Occipital lobe (tissue), 2 donors: ENCODE measurements around the gene TBC1D4. TPM values are rescaled to one million over a fixed set of nuclear protein-coding genes. Genes with fewer than 3 reads are reported as not detected.
"Not testable (repeated sequence)": the region's sequence is repeated elsewhere in the genome, so short reads cannot be mapped to it uniquely, and the experiment has no call there.

Experiments
- DNase-seq: peaks from one replicate; lab custom pipeline; 2025; lab: John Stamatoyannopoulos, UW
- total RNA-seq: library from RNA; depleted of rRNA; stranded (reverse); fragments of >200 nt; gene quantifications from one replicate; pipeline ENCODE4 v1.2.3, GENCODE V29; 2014

The TBC1D4 gene
- total RNA-seq, 1 donor from 2014 or later: 17.6 TPM

DNA sequence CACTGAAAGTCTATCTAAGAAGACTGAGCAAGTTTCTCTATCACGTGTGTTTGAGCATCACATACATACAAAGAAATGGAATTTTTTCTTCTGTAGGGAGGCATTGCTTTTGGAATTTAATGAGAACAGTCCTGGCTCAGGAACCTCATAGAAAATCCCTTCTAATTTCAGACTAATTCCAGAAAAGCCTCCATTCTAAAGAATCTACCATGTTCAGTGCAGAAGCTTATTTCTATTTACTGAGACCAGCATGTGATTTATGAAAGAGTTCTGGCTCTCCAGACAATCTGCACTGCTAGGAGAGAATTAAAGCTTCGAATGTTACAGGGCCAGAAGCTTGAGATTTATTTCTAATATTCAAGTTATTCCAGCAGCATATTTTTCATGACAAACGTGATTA, 186.8 kb downstream of the TBC1D4 start:
- no peak for DNase-seq

DNA sequence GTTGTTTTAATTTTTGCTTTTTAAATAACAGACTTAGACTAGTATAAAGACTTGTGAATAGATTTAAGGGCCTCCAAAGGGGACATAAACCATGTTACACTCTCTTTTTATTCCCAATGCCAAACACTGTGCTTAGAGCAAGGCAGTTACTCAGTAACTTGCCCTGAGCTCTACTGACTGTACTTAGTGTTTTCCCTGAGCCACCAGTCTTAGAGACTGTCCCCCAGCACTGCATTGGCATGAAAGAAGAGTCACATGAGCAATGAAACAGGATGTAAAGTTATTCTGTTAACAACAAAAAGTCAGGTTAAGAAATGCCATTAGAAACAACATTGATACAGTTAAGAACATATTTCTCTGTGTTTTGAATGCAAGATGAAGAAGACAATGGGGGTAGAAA, 187.9 kb downstream of the TBC1D4 start:
- no peak for DNase-seq

DNA sequence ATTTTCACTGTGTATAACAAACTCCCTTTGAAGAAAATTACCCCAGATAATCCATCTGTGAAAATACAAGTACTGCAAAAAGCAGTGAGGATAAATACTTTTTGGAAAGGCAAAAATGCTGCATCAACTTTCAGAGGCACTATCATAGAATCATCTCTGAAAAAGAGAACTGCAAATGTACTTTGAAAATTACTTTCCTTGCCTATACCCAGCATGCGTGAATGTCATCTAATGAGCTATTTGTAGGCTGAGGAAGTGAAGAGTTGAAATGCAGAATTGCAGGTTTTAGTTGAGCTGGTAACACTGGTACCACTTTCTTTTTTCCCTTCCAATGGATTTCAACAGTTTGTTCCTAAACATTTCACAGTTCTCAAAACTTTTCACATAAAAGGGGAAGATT, 196.7 kb downstream of the TBC1D4 start:
- no peak for DNase-seq

DNA sequence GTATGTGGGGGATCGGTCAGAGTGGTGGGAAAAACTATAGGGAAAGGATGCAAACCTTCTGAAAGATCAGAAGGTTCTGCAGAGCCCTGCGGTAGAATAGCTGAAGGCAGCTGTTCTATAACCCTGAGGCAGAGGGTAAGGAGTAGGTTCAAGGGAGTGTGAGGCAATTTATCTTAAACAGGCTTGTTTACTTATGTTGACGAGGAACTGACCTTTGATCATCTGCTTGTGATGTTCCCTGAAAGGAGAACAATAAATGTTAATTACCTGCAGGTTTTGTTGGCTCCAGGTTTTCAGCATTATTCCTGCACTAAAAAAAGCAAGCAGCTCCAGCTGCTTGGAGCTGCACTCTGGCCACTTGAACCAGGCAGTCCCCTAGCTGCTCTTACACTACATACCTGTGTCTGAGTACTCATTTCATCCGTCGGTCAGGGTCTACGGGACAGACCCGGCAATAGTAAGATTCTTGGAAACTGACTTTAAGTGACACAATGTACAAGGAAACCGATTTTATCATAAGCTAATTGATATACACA, 202.1 kb downstream of the TBC1D4 start:
- DNase-seq: no peak

DNA sequence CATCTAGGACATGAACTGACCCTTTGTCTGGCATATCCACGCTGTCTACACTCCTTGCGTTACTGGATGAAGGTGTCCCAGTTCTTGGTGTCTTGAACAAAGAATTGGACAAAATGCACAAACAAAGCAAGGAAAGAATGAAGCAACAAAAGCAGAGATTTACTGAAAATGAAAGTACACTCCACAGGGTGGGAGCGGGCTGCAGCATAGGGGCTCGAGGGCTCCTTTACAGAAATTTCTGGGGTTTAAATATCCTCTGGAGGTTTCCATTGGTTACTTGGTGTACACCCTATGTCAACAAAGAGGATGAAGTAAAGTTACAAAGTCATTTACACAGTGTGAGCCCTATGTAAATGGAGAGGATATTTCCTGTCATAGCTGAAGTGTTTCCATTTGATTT, 208.3 kb downstream of the TBC1D4 start:
- DNase-seq: not testable (repeated sequence)

DNA sequence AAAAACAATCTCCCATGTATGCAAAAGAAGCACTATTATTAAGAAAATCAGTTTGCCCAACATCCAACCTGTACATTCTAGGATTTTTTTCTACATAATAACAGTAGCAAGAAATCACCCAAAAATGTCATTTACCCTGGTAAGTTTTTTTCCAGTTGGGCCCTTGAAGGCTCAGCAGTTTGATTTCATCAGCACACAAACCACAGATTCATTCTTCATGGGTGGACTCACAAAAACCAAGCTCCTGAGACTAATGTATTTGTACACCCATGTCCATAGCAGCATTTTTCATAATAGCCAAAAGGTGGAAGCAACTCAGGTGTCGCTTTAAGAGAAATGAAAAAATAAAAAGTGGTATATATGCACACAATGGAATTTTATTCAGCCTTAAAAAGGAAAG, 210.1 kb downstream of the TBC1D4 start:
- DNase-seq: no peak

DNA sequence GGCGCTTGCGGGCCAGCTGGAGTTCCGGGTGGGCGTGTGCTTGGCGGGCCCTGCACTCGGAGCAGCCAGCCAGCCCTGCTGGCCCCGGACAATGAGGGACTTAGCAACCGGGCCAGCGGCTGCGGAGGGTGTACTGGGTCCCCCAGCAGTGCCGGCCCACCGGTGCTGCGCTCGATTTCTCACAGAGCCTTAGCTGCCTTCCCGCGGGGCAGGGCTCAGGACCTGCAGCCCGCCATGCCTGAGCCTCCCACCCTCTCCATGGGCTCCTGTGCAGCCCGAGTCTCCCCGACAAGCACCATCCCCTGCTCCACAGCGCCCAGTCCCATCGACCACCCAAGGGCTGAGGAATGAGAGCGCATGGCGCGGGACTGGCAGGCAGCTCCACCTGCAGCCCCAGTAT, 213.5 kb downstream of the TBC1D4 start:
- not testable (repeated sequence) for DNase-seq

DNA sequence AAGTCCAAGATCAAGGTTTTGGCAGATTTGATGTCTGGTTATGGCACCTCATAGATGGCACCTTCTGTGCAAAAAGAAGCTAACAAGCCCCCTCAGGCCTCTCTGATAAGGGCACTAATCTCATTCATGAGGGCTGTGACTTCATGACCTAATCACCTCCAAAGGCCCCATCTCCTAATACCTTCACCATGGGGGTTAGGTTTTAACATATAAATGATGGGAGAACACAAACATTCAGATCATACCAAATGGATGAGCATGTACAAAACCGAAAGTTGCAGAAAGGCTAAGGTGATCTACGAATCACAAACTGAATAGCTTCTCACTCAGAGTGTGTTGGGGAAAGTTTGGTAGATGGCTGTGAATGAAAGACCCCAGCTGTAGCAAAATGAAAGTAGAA, 217.4 kb downstream of the TBC1D4 start:
- no peak for DNase-seq

DNA sequence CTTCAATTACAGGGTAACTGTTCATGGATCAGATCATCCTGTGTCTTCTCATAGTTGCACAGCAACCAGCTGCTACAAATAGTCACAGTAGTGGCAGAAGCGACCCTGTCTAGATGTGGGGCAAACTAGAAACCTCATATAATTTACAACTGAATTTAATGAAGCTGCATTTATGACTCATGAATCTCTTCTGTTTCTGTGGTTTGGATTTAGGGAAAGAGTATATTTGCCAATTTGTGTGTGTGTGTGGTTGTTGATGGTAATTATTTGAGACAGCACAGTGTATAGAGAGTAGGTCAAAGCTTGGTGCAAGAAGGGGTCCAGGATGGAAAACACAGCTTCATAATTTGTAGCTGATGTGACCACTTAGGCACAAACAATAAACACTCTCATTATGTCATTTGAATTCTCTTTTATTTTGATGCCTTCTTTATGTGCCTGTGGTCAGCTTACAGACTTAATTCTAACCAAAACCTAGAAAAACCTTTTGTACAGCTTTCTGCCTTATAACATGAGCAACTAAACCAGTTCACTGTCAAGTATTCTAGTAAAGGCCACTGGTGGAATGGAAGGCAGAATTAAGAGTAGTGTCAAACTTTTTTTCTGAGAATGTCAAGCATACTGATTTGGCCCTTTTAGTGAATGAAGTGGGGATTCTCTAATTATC, 218.1 kb downstream of the TBC1D4 start:
- DNase-seq: no peak

DNA sequence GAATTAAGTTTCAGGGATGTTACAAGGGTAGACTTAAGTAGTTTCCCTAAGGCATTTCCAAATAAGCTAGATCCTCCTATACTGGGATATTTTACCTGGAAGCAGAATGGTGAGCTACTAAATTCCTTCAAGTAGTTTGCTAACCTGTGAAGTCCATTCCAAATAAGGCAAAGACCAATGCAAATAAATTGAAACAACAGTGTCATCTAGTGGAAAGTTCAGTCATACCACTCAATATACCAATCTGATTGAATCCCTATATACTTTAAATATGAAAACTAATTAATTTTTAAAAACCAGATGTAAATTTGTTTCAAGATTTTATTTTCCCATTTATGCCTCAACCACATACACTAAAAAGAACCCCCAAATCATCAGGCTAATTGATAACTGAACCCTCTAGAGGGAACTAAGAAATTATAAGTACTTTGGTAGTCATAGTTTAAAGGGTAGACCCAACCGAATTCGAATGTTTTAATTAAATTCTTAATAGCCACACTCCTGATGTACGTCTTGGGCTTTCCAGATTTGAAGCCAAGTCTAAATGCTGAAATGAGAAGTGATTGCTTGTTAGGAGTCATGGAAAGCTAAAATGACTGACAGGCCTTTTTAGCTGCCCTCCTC, 223.7 kb downstream of the TBC1D4 start:
- no peak for DNase-seq

DNA sequence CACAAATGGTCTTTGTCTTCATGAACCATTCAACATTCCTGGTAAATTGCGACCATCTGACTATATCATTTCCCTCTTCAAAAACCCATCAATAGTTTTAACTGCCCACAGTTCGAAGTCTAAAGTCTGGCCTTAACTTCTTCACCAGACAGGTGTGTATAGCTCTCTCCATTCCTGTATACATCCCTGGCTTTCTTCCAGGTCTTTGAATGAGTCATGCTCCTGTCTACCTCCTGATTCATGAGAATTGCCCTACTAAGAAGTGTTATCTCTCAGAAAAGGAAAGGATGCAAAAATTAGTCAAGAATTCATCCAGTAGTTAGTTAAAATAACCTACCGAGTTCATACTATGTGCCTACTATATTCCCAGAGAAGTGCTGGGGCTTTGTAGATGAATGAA, 225.0 kb downstream of the TBC1D4 start:
- no peak for DNase-seq

DNA sequence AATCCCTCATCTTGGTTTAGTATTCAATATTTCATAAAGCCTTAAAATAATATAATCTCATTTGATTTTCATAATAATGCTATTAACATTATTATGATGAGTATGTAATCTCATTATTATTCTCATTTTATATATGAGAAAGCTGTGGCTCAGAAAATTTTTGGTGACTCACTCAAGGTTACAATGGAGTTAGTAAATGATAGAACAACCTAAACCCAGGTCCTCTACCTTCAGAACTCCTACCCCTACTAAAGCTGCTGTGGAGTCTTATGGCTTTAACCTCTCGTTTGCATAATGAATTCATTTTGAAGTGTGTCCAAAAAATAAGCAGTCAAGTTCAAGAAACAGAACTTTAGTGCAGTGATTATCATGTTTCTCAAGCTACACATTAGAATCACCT, 226.3 kb downstream of the TBC1D4 start:
- DNase-seq: no peak

DNA sequence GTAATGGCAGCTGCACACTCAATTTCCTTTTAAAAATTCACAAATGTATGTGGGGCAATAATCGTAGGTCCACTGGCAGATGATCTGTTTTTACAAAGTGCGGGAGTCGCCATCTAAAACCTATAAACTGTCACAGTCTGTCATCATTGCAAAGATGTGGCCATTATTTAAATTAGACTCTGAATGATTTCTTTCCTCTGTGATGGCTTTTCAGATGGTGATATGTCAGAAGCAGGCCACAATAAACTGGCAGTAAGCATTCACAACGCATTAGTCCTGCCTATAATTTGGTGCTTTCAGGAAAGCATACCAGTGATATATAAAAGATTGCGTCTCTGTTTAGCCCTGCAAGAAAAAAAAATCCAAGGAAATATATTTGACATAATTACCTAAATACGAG, 226.8 kb downstream of the TBC1D4 start:
- DNase-seq: no peak

DNA sequence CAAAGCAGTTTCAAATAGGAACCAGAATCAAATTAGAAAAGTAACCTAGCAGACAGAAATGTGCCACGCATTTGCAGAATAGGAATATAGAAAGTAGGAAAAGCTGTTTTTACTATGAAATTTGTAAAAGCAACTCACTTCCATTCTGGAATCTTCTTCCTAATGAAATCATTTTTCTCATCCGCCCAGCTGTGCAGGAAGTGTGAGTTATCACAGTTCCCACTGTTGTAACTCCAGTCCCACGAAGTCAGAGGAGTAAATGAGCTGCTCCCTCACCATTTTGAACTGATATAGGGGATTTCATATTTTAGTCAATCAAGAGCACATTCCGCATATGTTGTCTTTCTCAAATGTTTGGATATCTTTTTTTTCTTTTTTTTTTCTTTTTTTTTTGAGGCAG, 230.8 kb downstream of the TBC1D4 start:
- no peak for DNase-seq

DNA sequence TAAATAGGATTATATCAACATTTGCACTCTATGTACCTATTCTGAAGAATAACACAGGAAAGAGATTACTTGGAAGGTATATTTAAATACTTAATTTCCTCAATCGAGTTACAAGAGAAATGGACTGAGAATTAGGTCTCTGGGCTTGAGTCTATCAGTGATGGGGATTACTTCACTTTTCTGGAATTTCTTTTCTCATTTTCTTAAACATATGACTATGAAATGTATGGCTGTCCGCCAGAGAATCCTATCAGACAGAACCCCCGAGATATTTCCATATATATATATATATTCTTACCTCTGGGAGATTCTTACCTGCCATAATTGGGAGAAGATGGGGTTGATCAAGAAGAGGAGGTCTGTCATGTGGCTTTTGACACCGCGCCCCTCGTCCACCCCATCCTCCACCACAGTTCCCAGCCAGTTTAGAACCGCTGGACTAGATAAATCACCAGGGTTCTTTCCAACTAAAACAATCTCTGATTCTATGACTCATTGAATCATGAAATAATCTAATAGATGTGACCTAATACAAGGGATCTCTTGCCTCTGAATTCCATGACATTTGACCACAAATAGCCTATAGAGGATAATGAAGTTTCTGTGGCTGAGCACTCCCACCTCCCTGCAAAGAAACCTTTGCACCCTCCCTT, 231.3 kb downstream of the TBC1D4 start:
- no peak for DNase-seq

DNA sequence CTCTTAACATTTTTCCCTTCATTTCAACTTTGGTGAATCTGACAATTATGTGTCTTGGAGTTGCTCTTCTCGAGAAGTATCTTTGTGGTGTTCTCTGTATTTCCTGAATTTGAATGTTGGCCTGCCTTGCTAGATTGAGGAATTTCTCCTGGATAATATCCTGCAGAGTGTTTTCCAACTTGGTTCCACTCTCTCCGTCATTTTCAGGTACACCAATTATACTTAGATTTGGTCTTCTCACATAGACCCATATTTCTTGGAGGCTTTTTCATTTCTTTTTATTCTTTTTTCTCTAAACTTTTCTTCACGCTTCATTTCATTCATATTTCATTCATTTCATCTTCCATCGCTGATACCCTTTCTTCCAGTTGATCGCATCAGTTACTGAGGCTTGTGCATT, 236.4 kb downstream of the TBC1D4 start:
- DNase-seq: not testable (repeated sequence)

DNA sequence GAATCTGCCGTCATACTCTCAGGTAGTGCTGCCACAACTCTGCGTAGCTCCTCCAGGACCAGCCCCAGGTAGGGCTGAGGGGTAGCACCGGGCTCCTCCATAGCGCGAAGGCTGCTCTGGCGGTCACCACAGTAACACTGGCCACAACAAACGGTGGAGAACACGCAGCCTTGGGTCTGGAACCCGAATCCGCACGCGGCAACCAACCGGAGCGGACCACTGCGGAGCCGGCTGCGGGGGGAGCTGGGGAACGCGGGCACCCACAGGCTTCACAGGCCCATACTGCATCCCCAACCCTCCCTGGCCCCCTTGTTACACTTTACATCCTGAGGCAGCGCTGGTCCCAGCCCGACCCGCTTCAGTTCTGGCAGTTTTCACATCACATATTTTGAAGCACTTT, 241.7 kb downstream of the TBC1D4 start:
- DNase-seq: not testable (repeated sequence)

DNA sequence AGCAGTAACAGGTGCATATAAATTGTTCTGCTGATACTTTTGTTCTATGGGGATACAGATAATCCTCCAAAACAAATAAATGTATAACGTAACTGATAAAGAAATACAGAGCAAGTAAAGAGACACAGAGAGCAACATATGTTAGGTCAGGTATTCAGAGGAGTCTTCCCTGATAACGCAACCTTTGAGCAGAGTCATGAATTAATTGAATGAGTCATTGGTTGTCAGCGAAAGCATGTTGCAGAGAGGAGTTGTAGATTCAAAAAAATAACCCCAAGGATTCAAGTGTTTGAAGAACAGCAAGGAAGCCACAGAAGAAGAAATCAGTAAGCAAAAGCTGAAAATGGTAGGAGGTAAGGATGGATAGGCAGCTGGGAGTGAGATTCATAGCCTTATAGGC, 245.2 kb downstream of the TBC1D4 start:
- DNase-seq: no peak

Other genes with a start within 250 kb of the TBC1D4 start
- gene COMMD6, start 55.7 kb upstream of the TBC1D4 start, total RNA-seq: 103 TPM
- gene UCHL3, start 67.6 kb upstream of the TBC1D4 start, total RNA-seq: 40.4 TPM
- 132 TPM for gene LMO7, start 154.2 kb upstream of the TBC1D4 start, total RNA-seq